Central memory CD4-positive, alpha-beta T cell (primary cell): ENCODE results near the gene RPL21.
A peak's percentile ranks its signal among the peaks of the same experiment; 100 is the strongest.
"Not testable (repeated sequence)": the region's sequence is repeated elsewhere in the genome, so short reads cannot be mapped to it uniquely, and the experiment has no call there.

Source experiments
- DNase-seq: peaks from one replicate; pipeline ENCODE4 v3.0.0; 2022

RPL21 gene

GRCh38 chr13:27290715-27291114 lies 39.4 kb downstream of the RPL21 start:
- DNase-seq = no peak

- not testable (repeated sequence) for DNase-seq
These were observed 40.6 kb downstream of the RPL21 start for GRCh38 chr13:27291967-27292366.

GRCh38 chr13:27293076-27293691 lies 41.8 kb downstream of the RPL21 start:
- DNase-seq = peak; percentile 25

- peak; percentile 18 for DNase-seq
These were observed 42.6 kb downstream of the RPL21 start for GRCh38 chr13:27293873-27294515.

GRCh38 chr13:27295096-27295495 lies 43.7 kb downstream of the RPL21 start:
- DNase-seq = no peak

- no peak for DNase-seq
These were observed 44.3 kb downstream of the RPL21 start for GRCh38 chr13:27295660-27296059.

GRCh38 chr13:27296496-27296895 lies 45.1 kb downstream of the RPL21 start:
- no peak for DNase-seq

GRCh38 chr13:27298849-27299248 lies 47.5 kb downstream of the RPL21 start:
- no peak for DNase-seq

GRCh38 chr13:27300406-27300805 lies 49.0 kb downstream of the RPL21 start:
- DNase-seq = not testable (repeated sequence)

GRCh38 chr13:27300941-27301586 lies 49.7 kb downstream of the RPL21 start:
- no peak for DNase-seq

- DNase-seq = no peak
These were observed 51.4 kb downstream of the RPL21 start for GRCh38 chr13:27302643-27303262.

GRCh38 chr13:27304099-27304498 lies 52.7 kb downstream of the RPL21 start:
- no peak for DNase-seq

- no peak for DNase-seq
These were observed 53.3 kb downstream of the RPL21 start for GRCh38 chr13:27304611-27305010.
